ENCODE measurements around the gene XXYLT1. TPM values are rescaled to one million over a fixed set of nuclear protein-coding genes. Genes with fewer than 3 reads are reported as not detected.

Gene XXYLT1
- total RNA-seq, 1 donor: 32.8 TPM

DNA sequence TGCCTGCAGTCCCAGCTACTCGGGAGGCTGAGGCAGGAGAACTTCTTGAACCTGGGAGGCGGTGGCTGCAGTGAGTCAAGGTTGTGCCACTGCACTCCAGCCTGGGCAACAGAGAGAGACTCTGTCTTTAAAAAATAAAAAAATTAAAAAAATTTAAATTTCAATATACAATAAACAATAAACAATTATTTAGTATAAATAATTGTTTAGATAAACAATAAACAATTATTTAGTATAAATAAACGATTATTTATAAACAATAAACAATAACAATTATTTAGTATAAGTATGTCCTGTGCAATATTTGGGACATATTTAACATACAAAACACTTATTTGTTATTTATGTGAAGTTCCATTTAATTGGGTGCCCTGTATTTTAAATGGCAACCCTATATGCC, 119.6 kb downstream of the XXYLT1 start:
- H3K4me3 ChIP-seq (ENCODE audit: low read depth, low read length): no peak overlapping the region
- TF ChIP-seq, protein P1, sequence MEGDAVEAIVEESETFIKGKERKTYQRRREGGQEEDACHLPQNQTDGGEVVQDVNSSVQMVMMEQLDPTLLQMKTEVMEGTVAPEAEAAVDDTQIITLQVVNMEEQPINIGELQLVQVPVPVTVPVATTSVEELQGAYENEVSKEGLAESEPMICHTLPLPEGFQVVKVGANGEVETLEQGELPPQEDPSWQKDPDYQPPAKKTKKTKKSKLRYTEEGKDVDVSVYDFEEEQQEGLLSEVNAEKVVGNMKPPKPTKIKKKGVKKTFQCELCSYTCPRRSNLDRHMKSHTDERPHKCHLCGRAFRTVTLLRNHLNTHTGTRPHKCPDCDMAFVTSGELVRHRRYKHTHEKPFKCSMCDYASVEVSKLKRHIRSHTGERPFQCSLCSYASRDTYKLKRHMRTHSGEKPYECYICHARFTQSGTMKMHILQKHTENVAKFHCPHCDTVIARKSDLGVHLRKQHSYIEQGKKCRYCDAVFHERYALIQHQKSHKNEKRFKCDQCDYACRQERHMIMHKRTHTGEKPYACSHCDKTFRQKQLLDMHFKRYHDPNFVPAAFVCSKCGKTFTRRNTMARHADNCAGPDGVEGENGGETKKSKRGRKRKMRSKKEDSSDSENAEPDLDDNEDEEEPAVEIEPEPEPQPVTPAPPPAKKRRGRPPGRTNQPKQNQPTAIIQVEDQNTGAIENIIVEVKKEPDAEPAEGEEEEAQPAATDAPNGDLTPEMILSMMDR (IDR thresholded peaks at IDR 0.05; ENCODE audit: insufficient read depth, low read depth, low read length): no peak
- DNase-seq (ENCODE audit: low read depth): no peak

DNA sequence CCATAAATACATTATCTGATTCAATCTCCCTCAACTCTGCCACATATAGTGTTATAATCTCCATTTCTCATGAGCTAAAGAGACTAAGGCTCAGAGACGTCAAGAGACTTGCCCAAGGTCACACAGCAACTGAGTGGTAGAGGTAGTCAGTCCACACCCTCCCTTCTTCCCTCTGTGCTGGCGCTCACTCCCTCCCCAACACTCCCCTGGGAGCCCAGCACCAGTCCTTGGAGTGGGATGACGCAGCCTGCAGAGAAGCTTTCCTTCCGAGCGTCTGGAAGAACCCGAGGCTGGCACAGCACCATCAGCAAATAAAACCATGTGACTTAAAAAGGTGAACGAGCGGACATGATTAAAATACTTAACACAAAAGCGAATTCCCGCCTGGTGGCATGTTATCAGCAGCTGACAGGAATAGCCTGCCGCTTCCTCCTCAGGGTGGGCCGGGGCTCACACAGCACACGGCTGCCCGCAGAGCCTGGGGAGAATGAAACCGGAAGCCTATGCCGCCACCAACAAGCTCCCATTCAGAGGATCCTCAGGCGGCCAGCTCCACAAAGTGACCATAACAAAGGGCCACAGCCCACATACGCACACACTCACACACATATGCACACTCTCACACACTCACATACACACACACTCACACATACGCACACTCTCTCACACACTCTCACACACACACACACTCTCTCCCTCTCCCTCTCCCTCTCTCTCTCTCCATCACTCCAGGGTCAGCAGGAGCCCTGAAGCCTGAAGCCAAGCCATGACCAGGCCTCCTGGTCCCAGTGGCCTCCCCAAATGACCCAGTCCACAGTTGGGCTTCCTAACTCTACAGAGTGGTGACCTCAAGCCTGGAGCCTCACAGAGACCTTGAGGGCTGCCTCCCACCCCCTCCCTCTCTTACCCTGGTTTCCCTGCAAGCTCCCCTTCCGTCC, 120.5 kb downstream of the XXYLT1 start:
- peak overlapping the region; percentile 35 for H3K4me3 ChIP-seq (ENCODE audit: low read depth, low read length)
- TF ChIP-seq, protein P1 (IDR thresholded peaks at IDR 0.05; ENCODE audit: insufficient read depth, low read depth, low read length): no peak
- DNase-seq (ENCODE audit: low read depth): peak; percentile 86

DNA sequence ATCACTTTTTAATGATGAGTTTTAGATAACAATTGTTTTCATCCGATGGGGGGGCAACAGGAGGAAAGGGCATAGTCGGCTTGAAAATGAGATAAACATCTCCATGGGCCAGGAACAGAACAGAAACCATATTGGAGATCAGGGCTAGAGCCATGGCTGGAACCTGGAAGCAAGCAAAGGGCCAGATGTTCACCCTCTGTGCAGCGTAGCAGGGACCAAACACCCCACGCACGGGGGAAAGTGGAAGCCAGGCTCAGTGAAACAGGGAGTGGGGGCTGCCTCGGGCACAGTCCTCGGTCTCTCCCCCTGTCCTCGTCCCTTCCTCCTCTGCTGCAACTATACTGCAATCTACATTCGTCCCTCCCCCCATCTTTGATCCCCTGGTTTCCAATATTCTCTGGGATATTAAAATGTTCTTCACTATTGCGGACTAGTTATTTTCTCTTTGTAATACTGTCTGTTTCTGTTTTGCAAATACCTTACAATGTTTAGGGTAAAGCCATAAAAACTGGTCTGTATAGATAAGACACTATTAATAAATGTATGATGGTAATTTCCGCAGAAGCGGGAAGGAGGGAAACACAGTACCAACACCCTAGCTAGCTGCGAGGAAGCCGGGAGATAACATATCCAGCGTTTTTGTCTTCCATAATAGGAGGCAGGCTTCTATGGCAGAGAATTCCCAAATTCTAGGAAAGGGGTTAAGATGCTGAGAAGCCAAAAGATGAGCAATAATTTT, 121.5 kb downstream of the XXYLT1 start:
- H3K4me3 ChIP-seq (ENCODE audit: low read depth, low read length): peak overlapping the region; percentile 20
- no peak for DNase-seq (ENCODE audit: low read depth)
- TF ChIP-seq, protein P1 (IDR thresholded peaks at IDR 0.05; ENCODE audit: insufficient read depth, low read depth, low read length): no peak

DNA sequence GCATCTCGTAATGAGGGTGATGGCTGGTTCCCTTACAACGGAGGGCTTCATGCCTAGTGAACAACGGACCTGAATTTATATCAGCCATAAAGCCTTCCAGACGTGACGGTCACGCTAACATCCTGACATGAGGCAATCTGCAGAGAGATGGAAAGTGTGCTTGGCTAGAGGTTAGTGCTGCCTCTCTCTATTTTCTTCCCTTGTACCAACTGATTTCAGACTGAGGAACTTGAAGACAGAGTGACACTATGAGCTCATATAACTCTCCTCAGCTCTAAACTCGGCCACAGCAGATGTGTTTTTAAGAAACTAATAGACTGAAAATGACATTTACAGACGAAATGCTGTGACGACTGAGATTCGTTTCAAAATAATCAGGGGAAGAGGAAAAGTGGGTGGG, 122.4 kb downstream of the XXYLT1 start:
- TF ChIP-seq, protein P1 (IDR thresholded peaks at IDR 0.05; ENCODE audit: insufficient read depth, low read depth, low read length): no peak
- peak overlapping the region; percentile 24 for H3K4me3 ChIP-seq (ENCODE audit: low read depth, low read length)
- DNase-seq (ENCODE audit: low read depth): peak; percentile 53

DNA sequence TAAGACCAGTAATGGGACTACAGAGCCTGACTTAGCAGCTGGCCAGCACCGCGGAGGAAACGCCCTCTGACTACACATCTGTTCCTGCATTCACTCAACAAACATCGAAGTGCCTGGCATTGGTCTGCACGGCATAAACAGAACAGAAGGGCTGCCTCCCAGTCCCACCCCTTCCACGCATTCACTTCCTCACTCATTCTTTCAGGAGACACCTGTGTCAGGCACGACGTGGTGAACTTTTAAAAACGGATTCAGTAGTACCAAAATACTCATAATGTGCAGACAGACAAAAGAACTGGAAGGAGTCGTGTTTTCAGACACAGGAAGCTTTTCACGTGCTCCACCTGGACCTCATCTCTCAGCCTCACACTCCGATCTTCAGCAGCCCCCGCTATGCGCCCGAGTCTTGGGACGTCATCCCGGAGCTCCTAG, 123.3 kb downstream of the XXYLT1 start:
- TF ChIP-seq, protein P1 (IDR thresholded peaks at IDR 0.05; ENCODE audit: insufficient read depth, low read depth, low read length): no peak
- peak overlapping the region; percentile 24 for H3K4me3 ChIP-seq (ENCODE audit: low read depth, low read length)
- DNase-seq (ENCODE audit: low read depth): peak; percentile 92

DNA sequence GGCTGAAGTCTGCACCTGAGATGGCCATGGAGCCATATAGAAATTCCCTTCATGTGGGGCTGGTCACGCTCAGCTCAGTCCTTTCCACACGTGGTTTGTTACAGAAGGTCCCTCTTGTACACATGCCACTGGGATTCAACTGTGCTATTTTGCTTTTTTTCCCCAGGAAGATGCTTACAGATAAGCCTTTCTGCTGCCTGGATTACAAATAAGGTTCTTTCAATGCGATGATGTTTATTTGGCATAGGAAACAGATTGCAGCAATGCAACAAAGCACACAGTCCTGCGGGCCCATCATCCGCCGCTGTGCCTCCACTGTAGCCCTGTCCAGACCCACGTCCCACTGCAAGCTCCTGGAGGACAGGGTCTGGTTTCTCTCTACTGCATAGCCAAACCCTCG, 124.8 kb downstream of the XXYLT1 start:
- TF ChIP-seq, protein P1 (IDR thresholded peaks at IDR 0.05; ENCODE audit: insufficient read depth, low read depth, low read length): no peak
- no peak overlapping the region for H3K4me3 ChIP-seq (ENCODE audit: low read depth, low read length)
- no peak for DNase-seq (ENCODE audit: low read depth)

Data from fibroblast of villous mesenchyme (primary cell).